ENCODE results near the gene COL15A1.

The COL15A1 gene

DNA sequence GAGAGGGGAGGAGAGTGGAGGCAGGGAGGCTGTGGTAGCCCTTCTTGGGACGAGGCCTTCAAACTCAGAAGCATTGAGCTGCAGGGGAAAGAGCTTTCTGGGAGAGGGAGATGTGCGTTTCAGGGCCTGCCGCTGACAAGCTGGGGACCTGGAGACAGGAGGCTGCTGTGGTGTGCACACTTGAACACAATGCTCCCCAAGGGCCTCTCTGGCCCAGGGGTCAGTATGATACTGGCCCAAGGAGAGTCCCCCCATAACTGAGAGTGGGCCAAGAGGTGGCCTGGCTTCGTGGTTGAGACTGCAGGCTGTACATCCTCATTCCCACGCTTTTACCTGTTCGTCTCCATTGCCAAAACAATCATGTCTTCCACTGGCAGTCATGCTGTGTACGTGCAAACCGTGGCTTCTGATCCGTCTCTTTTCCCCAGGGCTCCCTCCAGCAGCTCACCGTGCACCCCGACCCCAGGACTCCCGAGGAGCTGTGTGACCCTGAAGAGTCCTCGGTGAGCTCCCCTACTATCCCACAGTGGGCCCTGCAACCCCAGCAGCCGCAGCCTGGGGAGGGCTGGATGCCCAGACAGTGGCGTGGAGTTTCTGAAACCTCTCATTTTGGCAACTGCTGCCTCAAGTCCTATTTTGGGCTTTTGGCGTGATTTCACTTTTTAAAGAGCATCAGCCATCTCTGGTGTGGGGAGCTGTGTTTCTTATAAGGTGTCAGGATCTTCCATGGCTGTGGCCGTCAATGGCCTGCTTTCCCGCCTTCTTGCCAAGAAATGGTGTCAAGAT lies 43.4 kb downstream of the COL15A1 start:
- no peak overlapping the region for H3K4me3 ChIP-seq (ENCODE audit: low read depth, low read length)
- DNase-seq (ENCODE audit: low read depth): no peak

GRCh38 chr9:98989036-98990000 lies 45.6 kb downstream of the COL15A1 start:
- H3K4me3 ChIP-seq (ENCODE audit: low read depth, low read length): no peak overlapping the region
- DNase-seq (ENCODE audit: low read depth): peak; percentile 99

DNA sequence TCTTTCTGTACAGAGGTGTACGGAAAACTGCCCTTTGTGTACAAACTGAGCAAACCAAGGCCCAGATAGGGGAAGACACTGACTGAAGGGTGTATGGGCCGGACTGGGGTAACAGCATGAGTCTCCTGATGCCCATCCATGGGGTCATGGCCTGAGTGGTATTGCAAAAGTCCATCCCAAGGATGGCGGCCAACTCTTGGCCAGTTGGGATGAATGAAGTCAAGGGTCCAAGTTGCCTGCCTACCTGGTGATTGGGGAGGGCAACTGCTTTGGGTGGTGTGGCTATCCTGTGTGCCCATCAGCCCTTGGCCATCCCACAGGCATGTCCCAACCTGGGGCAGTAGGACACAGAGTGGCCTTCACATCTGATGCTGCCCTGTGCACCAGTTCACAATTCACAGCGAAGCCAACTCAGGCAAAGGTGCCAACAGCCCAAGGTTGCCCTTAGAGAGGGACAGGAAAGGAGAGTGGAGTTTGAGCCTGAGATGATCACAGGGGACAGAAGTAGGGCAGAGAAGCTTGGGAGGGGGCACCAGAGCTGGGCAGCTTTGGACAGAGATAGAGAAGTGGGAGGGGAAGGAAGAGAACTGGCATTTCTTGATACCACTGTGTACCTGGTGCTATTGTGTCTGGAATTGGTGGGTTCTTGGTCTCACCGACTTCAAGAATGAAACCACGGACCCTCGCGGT lies 46.6 kb downstream of the COL15A1 start:
- DNase-seq (ENCODE audit: low read depth): no peak
- no peak overlapping the region for H3K4me3 ChIP-seq (ENCODE audit: low read depth, low read length)

- no peak overlapping the region for H3K4me3 ChIP-seq (ENCODE audit: low read depth, low read length)
- DNase-seq (ENCODE audit: low read depth): no peak
Measured at GRCh38 chr9:98992107-98992884, 48.6 kb downstream of the COL15A1 start.

- DNase-seq (ENCODE audit: low read depth): no peak
Measured at GRCh38 chr9:98992885-98993569, 49.3 kb downstream of the COL15A1 start.

DNA sequence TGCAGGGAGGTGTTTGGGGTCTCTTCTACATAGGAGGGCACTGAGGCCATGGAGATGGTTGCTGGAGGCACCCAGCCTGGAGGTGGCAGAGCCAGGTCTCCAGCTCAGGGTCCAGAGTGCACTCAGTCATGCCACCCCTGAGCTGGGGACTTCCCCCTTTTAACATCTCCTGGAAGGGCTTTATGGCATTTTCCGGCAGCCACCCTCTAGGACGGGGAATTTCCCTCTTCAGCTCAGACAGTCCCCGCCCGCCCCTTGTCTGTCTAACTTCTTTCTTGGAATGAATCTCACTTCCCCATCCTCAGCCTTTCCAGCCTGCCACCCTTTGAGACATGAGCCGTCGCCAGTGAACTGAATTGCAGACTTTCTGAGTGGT lies 49.9 kb downstream of the COL15A1 start:
- no peak for DNase-seq (ENCODE audit: low read depth)
- H3K4me3 ChIP-seq (ENCODE audit: low read depth, low read length): no peak overlapping the region

More at GRCh38 chr9:98992885-98993569, 49.3 kb downstream of the COL15A1 start:
- no peak overlapping the region for H3K4me3 ChIP-seq (ENCODE audit: low read depth, low read length)

DNA sequence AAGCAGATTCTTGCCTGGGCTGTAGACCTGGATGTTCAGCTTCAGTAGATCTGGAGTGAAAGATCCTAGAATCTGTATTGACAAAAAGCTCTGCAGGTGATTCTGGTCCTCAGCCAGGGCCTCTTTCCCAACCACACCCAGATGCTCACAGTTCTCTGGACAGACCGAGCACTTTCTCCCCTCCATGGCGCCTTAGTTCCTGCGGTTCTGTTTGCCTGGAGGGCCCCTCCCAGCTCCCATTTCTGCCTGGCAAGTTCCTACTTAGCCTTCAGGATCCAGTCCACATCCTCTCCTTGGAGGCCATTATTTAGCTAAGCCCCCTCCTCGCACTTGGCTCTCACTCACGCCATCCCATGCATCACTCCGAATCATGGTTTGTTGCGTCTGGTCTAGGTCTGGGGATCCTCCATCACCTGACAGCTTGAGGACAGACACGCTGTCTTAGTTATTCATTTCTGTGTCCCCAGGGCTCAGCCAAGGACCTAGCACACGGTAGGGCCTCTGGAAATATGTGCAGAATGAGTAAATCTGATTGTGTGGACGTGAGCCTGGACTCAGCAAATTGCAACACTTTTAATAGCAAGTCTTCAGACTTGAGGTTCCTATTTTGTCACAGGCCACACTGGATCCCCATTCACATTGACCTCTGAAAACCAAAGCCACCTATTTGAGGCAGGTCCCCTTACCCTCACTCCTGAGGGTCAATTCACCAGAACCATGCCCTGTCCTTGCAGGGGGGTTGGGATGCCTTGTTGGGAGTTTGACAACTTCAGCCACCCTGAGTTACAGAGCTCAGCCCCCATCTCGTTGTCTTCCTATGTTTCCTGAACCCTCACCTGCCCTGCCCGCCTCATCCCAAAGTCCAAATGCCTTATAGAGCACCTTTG lies 50.7 kb downstream of the COL15A1 start:
- DNase-seq (ENCODE audit: low read depth): no peak
- no peak overlapping the region for H3K4me3 ChIP-seq (ENCODE audit: low read depth, low read length)

DNA sequence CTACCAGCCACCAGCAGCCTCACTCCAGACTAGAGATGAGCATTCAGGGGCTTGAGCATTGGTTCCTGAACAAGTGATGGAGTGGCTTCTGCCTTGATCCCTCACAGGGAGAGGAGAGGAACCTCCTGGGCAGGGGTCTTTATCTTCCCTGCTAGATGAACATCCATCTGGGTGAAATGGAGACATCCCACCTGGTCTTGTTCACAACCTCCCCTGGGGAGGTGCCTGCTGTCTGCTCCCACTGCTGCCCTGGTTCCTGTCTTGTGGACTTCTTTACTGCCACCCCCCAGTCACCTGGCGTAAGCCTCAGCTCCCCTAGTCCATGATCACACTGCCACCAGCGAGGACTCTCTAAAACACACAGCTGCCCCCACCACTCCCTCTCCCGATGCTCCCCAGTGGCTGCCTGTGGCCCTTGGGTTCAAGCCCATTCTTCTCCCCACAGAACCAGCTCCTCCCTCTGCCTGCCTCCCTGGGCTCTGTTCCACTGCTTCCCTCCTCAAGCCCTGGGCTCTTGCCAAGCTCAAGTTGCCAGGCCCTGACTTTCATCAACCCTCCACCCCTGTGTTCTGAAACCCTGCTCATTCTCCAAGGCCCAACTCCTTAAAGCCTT lies 51.5 kb downstream of the COL15A1 start:
- no peak for DNase-seq (ENCODE audit: low read depth)
- H3K4me3 ChIP-seq (ENCODE audit: low read depth, low read length): no peak overlapping the region

DNA sequence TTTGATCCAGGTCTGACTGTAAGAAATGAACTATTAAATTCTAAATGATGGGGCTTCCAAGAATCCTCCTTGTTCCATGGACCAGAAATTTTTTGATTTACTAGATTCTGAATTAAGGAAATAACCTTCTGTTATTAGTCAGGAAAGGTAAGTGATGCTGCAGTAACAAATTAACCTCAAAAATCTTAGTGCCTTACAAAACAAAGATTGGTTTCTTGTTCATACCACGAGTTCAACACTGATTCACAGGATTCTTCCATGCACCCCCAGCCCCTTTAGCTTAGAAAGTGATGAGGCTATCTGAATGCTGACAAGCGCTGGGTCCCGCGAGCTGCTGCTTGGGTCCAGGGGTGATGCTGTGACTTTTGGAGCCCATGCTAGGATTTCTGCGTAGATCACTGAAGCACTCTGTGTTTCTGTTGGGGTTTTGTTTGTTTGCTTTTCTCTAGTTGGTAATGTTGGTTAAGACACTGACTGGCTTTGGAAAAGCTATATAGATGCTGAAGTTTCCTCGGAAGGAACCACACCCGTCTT lies 52.3 kb downstream of the COL15A1 start:
- DNase-seq (ENCODE audit: low read depth): no peak
- H3K4me3 ChIP-seq (ENCODE audit: low read depth, low read length): no peak overlapping the region

DNA sequence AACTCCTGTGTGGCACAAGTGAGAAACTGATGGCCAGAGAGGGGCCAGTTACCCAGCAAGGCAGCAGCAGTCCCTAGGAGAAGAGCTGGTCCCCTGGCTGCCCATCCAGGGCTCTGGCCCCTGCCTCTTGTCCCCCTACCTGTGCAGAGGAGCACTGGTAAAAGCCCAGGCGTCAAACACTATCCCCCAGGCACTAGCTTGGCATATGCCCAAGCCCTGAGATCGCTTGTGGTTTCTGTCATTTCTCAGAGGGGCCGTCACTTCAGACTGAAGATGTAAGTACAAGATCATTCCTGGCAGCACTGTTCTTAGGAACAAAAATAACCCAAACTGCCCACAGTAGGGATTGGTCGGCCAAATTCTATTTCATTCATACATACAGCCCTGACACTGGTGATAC lies 53.9 kb downstream of the COL15A1 start:
- DNase-seq (ENCODE audit: low read depth): peak; percentile 65

GRCh38 chr9:98998441-98999151 lies 54.9 kb downstream of the COL15A1 start:
- no peak overlapping the region for H3K4me3 ChIP-seq (ENCODE audit: low read depth, low read length)
- DNase-seq (ENCODE audit: low read depth): peak; percentile 86

More for the DNA sequence above, 53.9 kb downstream of the COL15A1 start:
- H3K4me3 ChIP-seq (ENCODE audit: low read depth, low read length): no peak overlapping the region

DNA sequence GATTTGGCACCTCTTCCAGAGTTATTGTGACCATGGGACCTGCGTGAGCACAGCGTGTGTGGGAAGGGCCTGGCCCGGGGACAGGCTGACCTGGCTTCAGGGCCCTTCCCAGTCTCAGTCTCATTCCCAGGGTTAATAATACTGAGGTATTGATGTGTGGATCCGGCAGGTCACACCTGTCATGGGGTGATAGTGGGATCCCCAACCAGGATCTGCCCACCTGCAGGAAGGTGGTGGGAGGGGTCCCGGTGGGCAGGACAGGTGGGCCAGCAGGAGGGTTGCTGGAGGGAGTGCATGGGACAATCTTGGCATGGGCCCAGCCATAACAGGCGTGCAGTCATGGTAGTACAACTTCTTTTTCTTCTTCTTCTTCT lies 55.4 kb downstream of the COL15A1 start:
- H3K4me3 ChIP-seq (ENCODE audit: low read depth, low read length): no peak overlapping the region
- DNase-seq (ENCODE audit: low read depth): no peak

- no peak overlapping the region for H3K4me3 ChIP-seq (ENCODE audit: low read depth, low read length)
- peak; percentile 42 for DNase-seq (ENCODE audit: low read depth)
Measured at GRCh38 chr9:99000476-99001395, 57.0 kb downstream of the COL15A1 start.

DNA sequence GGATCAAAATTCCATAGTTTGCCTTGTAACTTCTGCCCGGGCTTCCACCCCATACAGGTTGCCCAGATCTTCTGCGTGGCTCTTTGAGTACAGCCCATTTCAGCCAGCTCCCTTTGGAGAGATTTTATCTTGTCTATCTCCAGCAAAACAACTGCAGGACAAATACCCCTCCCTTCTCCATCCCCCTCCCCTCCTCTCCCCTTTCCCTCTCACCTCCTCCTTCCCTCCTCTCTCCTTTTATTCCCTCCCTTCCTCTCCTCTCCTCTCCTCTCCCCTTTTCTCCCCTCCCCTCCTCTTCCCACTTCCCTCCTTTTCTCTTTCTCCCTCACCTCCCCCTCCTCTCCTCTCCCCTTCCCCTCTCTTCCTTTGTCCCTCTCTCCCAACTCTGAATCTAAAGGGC lies 58.2 kb downstream of the COL15A1 start:
- no peak for DNase-seq (ENCODE audit: low read depth)
- H3K4me3 ChIP-seq (ENCODE audit: low read depth, low read length): no peak overlapping the region

DNA sequence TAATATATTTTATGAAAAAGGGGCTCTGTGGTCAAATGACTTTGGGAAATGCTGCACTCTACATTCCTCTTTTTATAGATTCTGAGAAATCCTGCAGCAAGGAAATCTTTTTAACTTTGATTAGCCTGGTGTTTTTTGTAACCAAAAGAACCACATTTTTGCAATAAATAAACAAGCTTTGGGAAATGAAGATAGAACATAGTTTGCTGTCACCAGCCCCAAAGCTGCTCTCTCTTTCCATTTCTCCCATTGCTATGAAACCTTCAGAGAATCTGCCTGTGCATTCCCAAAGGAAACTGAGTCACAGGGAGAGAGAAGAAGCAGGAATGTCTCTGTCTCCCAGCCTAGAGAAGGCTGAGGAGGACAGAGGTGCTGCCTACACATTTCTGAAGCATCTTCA lies 59.0 kb downstream of the COL15A1 start:
- H3K4me3 ChIP-seq (ENCODE audit: low read depth, low read length): no peak overlapping the region
- DNase-seq (ENCODE audit: low read depth): no peak

DNA sequence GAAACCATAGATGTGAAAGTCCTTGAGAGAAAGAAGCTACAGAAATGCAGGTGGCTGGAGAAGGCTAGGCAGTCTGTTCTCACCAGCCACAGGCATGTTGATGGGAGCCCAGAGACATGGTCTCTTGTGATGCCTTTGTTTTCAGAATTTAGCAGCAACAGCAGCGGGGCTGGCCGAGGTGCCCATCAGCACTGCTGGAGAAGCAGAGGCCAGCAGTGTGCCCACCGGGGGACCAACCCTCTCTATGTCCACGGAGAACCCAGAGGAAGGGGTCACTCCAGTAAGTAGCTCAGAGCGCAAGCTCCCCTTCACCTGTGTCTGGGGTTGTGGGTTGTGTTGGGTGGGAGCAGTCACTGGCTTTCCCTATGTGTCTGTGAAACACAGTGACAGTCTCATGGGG lies 59.6 kb downstream of the COL15A1 start:
- no peak overlapping the region for H3K4me3 ChIP-seq (ENCODE audit: low read depth, low read length)
- no peak for DNase-seq (ENCODE audit: low read depth)
